GM19438 (cell line): ENCODE results near the gene KIF15.

Experiments
- ATAC-seq: cut with Tn5 transposase; IDR thresholded peaks from one replicate; pipeline ENCODE4 v1.9.1; 2021; ENCODE audit warnings: low read depth; ENCODE audit not compliant: unreplicated experiment

The KIF15 gene, protein sequence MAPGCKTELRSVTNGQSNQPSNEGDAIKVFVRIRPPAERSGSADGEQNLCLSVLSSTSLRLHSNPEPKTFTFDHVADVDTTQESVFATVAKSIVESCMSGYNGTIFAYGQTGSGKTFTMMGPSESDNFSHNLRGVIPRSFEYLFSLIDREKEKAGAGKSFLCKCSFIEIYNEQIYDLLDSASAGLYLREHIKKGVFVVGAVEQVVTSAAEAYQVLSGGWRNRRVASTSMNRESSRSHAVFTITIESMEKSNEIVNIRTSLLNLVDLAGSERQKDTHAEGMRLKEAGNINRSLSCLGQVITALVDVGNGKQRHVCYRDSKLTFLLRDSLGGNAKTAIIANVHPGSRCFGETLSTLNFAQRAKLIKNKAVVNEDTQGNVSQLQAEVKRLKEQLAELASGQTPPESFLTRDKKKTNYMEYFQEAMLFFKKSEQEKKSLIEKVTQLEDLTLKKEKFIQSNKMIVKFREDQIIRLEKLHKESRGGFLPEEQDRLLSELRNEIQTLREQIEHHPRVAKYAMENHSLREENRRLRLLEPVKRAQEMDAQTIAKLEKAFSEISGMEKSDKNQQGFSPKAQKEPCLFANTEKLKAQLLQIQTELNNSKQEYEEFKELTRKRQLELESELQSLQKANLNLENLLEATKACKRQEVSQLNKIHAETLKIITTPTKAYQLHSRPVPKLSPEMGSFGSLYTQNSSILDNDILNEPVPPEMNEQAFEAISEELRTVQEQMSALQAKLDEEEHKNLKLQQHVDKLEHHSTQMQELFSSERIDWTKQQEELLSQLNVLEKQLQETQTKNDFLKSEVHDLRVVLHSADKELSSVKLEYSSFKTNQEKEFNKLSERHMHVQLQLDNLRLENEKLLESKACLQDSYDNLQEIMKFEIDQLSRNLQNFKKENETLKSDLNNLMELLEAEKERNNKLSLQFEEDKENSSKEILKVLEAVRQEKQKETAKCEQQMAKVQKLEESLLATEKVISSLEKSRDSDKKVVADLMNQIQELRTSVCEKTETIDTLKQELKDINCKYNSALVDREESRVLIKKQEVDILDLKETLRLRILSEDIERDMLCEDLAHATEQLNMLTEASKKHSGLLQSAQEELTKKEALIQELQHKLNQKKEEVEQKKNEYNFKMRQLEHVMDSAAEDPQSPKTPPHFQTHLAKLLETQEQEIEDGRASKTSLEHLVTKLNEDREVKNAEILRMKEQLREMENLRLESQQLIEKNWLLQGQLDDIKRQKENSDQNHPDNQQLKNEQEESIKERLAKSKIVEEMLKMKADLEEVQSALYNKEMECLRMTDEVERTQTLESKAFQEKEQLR (N-terminal part only)

DNA sequence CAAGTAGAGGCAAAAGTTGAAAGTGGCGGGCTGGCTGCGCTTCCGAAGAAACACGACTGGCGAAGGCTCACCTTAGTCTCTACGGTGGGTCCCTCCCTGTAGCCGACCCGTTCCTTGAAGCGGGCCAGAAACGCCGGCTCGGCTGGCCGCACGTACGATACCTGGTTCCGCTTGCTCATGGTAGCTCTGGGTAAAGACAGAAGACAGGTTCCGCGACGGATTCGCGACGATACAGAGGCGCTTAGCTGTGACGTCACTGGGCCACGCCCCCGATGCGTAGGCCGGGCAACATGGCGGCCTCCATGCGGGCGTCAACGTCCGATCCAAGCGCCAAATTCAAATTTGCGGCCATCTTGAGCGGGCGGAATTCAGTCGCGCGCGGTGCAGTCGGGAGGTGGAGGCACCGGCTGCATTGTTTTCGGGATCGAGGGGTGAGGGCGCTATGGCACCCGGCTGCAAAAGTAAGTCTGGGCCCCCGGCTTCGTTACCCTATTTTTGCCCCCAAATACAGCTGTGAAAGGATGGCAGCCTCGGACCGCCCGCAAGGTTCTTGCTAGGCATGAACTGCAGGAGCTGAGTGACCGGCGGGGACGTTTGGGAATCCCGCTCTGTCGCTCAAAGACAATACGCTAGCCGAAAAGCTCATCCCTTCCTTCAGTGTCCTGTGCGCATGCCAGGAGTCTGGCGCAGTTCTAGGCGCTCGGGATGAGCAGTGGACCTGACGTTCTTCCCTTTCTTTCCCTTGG, at the start of gene KIF15, which contains the start of gene KIAA1143:
KIF15 (plus strand) TSS at position 371 of the 746 bp plus-strand sequence; CDS start at position 443, 72 bp downstream.
KIAA1143 (minus strand) TSS at position 196 of the 746 bp plus-strand sequence; CDS start at position 179, 17 bp downstream.
- peak; percentile 86 for ATAC-seq

DNA sequence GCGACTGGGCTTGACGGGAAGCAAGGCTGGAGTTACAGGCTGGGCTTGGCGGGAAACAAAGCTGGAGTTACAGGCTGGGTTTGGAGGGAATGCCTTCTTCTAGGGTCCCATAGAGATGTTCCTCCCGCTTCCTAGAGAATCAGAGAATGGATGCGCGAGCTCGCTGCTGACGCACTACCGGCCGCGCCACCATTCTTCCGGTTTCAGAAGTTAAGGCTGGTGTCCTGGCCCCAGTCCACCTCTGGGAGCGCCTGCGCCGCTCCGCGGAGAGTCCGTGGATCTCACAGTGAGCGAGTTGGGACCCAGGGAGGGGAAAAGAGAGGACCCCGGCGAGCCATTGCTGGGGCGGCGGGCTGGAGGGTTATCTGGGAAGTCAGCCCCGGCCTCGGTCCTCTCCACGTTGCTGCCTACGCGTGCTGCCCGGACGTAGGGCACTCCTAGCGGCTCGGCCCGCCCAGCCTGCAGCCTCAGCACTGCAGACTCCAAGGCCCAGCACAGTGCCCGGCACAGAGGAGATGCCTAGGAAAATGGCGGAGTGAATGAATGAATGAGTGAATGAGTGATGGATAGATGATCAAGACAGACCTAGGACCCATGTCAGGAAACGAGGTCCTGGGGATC, 49.0 kb upstream of the KIF15 start, which contains the start of gene ZNF502:
ZNF502 (plus strand) TSS at position 206 of the 621 bp plus-strand sequence. CDS start 7,602 bp downstream, outside the sequence.
- no peak for ATAC-seq

DNA sequence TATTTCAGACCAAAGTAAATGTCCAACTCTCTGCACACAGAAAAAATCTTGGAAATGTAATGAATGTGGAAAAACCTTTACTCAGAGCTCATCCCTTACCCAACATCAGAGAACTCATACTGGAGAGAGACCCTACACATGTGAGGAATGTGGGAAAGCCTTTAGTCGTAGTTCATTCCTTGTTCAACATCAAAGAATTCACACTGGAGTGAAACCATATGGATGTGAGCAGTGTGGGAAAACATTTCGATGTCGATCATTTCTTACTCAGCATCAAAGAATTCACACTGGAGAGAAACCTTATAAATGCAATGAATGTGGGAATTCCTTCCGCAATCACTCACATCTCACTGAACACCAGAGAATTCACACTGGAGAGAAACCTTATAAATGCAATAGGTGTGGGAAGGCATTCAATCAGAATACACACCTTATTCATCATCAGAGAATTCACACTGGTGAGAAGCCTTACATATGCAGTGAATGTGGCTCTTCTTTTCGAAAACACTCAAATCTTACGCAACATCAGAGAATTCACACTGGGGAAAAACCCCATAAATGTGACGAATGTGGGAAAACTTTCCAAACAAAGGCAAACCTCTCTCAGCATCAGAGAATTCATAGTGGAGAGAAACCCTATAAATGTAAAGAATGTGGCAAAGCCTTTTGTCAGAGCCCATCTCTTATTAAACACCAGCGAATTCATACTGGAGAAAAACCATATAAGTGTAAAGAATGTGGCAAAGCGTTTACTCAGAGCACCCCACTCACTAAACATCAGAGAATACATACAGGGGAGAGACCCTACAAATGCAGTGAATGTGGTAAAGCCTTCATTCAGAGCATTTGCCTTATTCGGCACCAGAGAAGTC, 40.1 kb upstream of the KIF15 start:
- no peak for ATAC-seq

DNA sequence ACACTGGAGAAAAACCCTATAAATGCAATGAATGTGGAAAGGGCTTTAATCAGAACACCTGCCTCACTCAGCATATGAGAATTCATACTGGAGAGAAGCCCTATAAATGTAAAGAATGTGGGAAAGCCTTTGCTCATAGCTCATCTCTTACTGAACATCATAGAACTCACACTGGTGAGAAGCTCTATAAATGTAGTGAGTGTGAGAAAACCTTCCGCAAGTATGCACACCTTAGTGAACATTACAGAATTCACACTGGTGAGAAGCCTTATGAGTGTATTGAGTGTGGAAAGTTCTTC, 39.5 kb upstream of the KIF15 start:
- ATAC-seq = no peak

DNA sequence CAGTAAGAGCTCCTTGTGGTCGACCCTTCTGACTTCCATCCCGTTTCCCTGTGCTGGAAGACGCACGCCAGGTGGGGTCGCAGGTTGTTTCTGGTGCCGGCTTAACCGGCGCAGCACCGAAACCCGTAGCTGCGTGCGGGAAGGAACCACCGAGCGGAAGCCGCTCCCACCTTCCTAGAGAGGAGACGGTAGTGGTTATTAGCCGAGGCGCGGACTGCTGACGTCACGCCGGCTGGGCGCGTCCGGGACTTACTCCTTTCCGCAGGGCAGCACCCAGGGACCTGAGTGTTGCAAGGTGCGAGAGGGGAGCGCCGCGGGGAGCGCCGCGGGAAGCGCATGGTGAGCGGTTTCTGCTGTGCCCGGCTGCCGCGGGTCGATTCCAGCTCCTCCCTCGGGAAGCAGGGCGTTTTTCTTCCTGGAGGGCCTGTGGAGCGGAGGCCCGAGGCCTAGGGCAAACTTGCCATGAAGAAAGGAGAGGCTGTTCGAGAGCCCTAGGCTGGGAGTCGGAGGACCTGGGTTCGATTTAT, 32.1 kb upstream of the KIF15 start, which contains the start of gene ZNF501:
ZNF501 (plus strand) TSS at position 252 of the 527 bp plus-strand sequence. CDS start 4,787 bp downstream, outside the sequence.
- peak; percentile 98 for ATAC-seq

DNA sequence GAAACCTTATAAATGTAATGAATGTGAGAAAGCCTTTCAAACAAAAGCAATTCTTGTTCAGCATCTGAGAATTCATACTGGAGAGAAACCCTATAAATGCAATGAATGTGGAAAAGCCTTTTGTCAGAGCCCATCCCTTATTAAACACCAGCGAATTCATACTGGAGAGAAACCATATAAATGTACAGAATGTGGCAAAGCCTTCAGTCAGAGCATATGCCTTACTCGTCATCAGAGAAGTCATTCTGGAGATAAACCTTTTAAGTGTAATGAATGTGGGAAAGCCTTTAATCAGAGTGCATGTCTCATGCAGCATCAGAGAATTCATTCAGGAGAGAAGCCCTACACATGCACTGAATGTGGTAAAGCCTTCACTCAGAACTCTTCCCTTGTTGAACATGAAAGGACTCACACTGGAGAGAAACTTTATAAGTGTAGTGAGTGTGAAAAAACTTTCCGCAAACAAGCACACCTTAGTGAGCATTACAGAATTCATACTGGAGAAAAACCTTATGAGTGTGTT, 26.9 kb upstream of the KIF15 start:
- ATAC-seq = no peak

DNA sequence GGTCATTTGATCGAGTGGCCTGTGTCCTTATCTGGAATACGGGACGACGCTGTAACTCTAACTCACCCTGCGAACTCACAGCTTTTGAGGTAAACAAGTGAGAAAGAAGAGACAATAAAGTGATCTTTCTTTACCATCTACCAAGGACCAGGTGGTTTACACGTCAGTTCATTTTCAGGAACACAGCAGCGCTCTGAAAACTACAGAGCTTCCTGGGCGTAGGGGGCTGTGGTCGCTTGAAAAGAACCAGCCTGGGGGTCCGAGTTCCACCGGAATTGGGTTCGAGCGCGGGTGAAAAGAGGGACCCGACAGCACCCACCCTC, 532 bp upstream of the KIF15 start:
- ATAC-seq = no peak

DNA sequence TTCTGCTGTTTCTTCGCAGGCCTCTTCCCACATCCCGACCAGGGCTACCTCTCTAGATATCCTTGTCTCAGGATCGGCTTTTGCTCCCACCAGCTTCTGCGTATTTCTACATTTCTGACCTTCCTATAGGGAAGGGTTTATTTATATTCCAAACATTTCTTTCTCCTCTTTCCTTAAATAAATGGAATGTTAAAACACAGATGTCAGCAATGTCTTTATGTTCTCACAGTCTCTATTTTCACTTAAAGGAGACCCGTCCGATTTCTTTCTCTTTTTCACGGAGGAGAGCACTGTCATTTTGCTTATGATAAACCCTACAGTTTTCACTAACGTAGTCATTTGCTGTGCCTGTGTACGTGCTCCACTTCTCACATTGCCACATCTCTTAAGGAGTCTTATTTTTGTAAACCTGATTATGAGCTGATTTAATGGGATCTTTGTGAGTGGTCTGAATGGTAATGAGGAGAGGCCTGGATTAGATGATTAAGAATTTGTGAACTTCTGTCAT, 630 bp downstream of the KIF15 start:
- no peak for ATAC-seq

DNA sequence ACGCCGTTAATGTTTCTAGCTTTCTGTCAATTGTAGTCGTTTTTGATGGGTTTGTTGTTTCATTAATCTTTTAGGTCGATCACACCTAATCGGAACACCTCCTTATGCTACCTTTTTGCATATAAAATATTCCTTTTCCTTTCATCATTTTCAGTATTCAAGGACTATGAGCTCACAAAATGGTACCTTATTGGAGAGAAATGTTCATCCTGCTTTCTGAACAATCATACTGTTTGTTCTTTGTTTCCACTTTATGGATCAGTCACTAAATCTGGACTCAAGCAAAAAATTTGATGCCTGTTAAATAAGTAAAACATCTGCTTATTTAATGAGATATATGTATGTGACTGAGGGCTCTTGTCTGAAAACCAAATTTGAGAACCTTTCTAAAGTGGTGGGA, 1.1 kb downstream of the KIF15 start:
- no peak for ATAC-seq

DNA sequence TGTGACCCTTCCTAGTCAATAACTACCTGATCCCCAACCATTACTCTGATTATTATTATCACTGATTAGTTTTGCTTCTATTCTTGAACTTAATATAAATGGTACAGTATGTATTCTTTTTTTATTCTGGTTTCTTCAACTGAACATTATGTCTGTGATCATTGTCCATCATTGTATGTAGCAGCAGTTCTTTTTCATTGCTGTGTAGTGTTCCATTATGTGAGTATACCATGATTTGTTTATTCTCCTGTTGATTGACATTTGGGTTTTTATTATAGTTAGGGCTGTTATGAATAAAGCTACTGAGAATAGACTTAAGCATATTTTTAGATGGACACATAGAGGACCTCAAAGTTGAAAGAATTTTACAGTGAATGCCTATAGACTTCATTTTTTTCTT, 2.7 kb downstream of the KIF15 start:
- ATAC-seq = no peak

DNA sequence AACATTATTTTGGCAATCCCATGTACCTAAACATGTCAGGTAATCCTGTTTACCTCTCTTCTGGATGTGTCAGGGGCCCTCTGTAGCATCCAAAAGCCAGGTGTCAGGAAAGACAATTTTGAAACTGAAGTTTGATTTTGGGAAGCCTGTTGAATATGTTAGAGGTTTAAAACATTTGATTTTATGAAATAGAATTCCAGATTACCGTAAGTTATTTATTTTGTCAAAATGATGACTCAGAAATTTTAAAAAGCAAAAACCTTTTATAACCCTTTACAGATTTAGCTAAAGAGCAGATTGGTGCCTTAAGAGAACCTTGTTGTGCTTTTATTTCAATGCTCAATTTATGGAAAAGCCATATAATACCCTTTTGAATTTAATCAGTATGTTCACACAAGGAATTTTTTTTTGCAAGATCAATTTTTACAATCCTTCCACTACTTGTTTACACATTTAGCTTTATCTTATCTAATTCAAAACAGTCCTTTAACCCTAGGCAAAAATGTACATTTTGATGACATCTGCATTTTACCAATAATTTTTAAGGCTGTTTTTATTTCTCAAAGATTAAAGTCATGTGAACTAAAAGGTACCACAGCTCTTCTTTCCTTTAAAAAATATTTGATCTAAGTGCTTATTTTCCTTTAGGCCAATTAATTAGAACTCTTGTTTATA, 10.0 kb downstream of the KIF15 start:
- no peak for ATAC-seq

DNA sequence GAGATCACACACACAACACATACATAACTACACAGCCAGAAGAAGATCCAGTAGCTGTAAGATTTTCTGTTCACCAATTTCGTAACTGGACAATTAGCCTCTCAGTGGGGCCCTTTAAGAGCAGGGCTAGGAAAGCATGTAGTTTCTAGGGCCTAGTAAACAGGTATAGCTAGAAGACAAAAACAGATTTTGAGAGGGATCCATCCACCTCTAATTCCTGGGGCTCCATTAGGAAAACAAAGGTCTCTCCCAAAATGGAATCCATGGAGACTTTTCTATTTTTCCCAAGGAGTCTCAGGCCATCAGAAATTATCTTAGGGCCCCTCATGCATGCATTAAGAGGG, 10.5 kb downstream of the KIF15 start:
- ATAC-seq = no peak

DNA sequence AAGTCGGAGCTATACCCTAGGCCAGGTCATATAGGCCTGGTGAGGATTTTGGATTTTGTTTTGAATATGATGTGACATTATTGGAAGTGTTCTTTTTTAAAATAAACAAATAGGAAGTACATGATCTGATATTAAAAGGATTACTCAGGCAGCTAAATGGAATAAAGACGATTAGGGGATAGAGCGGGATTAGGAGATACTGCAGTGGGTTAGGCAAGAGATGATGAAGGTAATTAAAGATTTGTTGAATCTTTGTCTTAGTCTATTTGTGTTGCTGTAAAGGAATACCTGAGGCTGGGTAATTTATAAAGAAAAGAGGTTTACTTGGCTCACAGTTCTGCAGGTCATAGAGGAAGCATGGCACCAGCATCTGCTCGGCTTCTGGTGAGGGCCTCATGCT, 21.3 kb downstream of the KIF15 start:
- no peak for ATAC-seq

DNA sequence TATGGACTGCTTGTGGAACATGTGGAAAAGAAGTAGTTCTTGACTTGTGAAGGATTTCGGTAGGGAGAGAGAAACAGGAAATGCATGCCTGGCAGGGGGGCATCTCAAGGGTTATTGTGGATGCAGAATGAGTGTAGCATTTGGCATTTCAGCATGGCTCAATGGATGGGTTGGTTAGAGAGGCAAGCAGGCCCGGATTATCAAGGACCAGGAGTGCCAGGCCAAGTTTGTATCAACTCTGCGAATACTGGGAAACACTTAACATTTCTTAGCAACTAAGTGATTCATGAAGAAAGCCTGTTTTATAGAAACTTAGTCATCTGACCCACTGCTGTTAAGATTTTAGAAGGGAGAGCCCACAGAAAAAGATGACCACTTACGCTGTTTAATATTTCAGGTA, 33.6 kb downstream of the KIF15 start:
- no peak for ATAC-seq

DNA sequence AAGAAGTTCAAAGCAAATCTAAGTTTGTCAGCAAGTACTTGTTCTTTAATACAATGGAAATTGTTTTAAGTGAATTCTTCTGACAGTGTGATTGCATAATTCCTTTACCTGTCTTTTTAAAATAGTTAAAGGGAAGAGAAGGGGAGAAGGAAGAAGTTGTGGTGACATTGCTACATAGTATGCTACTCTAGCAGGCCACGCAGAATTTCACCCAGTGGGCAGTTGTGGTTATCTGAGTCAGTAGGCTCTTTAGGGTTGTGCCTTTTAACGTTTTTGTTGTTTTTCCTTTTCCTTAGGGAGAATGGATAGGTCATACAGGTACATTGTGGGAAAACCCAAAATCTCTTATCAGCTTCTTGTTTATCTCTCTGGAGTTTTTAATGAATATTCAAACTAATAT, 40.4 kb downstream of the KIF15 start:
- no peak for ATAC-seq

DNA sequence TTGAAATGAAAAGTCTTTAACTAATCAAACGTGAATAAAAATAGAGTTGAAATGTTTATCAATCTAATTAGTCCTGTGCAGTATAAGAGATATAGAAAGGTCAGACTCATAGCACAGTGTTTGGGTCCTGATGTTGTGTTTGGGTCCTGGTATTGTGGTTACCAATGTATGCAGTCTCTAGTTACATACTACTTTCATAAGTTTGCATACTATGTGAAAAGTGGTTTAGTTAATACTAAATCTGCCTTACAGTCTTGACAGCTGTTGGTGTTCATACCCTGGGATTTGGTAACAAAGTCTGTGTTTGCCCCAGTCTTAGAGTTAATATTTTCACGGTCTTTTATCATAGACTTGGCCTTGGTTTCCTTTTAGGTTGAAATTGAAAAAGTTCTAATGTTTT, 41.7 kb downstream of the KIF15 start:
- peak; percentile 75 for ATAC-seq

DNA sequence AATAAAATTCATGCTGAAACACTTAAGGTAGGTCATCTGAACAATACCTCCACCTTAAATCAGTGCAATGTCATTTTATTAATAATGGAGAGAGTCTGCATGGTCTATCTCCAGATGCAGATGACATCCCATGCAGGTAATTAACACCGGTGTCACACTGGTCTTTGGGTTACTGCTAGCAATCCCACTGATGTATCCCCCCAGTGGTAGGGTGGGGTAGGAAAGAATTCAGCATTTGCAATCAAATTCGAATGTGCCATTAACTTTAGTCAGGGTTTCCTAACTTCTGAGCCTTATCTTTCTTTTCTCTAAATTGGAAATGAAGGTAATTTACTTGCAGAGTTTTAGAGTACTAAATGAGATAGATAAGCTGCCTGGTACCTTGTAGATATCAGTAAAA, 44.4 kb downstream of the KIF15 start:
- no peak for ATAC-seq
